ENCODE data around the gene GARNL3.

- TF ChIP-seq CTCF (conservative IDR thresholded peaks at IDR 0.05; ENCODE audit: low read length) (no peak), EZH2phosphoT487 (IDR thresholded peaks at IDR 0.05; ENCODE audit: borderline replicate concordance) (no peak)
These were observed 133.7 kb downstream of the GARNL3 start for GRCh38 chr9:127398275-127398647.

Data from Loucy (cell line).